Neural cell (in vitro differentiated cells): ENCODE measurements around the gene METTL6. TPM values are rescaled to one million over a fixed set of nuclear protein-coding genes. Genes with fewer than 3 reads are reported as not detected.

Source experiments
- H2AFZ ChIP-seq: fragments of 200-600, 300-800 bp; sonication (generic), shearing (Covaris generic); 2 replicates; pipeline ENCODE4 v1.6.0; 2014; ENCODE audit warnings: low read depth, mild to moderate bottlenecking, antibody characterized with exemption, low read length, moderate library complexity
- H3F3A ChIP-seq: fragments of 200-600 bp; shearing (Covaris generic); 2 replicates; pipeline ENCODE4 v1.6.1; 2016; ENCODE audit warnings: mild to moderate bottlenecking, moderate library complexity, mixed read lengths, antibody characterized with exemption, low read length; ENCODE audit not compliant: insufficient read depth, poor library complexity, severe bottlenecking
- H3K27ac ChIP-seq: fragments of 200-600, 300-800 bp; sonication (generic), shearing (Covaris generic); 2 replicates; pipeline ENCODE4 v1.5.1; 2014; ENCODE audit warnings: mild to moderate bottlenecking, low read length, moderate library complexity
- H3K27me3 ChIP-seq: fragments of 300-800, 200-600 bp; sonication (generic), shearing (Covaris generic); 2 replicates; pipeline ENCODE4 v1.6.0; 2014; ENCODE audit warnings: mild to moderate bottlenecking, low read depth, low read length, moderate library complexity; ENCODE audit not compliant: insufficient read depth
- H3K36me3 ChIP-seq: fragments of 300-800, 200-600 bp; sonication (generic), shearing (Covaris generic); 2 replicates; pipeline ENCODE4 v1.5.1; 2014; ENCODE audit warnings: mild to moderate bottlenecking, antibody characterized with exemption, low read length, moderate library complexity; ENCODE audit not compliant: insufficient read depth
- H3K4me2 ChIP-seq: fragments of 300-800, 200-600 bp; sonication (generic), shearing (Covaris generic); 2 replicates; pipeline ENCODE4 v1.6.0; 2014; ENCODE audit warnings: mild to moderate bottlenecking, low read length
- H3K4me3 ChIP-seq: fragments of 300-800, 200-600 bp; sonication (generic), shearing (Covaris generic); 2 replicates; pipeline ENCODE4 v1.5.1; 2014; ENCODE audit warnings: mild to moderate bottlenecking, low read length, moderate library complexity
- H3K79me2 ChIP-seq: fragments of 200-600 bp; shearing (Covaris generic); replicated peaks from 2 replicates; pipeline ENCODE4 v1.6.0; 2014; ENCODE audit warnings: mild to moderate bottlenecking, low read length, moderate library complexity; ENCODE audit not compliant: insufficient read depth
- H3K9ac ChIP-seq: fragments of 300-800, 200-600 bp; sonication (generic), shearing (Covaris generic); 2 replicates; pipeline ENCODE4 v1.6.1; 2016; ENCODE audit warnings: mild to moderate bottlenecking, low read length, mixed read lengths
- H3K9me2 ChIP-seq: fragments of 200-600 bp; shearing (Covaris generic); 2 replicates; pipeline ENCODE4 v1.6.1; 2016; ENCODE audit warnings: mild to moderate bottlenecking, low read length, mixed read lengths; ENCODE audit not compliant: insufficient read depth
- H3K9me3 ChIP-seq: fragments of 200-600, 300-800 bp; sonication (generic), shearing (Covaris generic); 2 replicates; pipeline ENCODE4 v1.6.1; 2016; ENCODE audit warnings: mild to moderate bottlenecking, mixed run types, low read length, moderate library complexity, mixed read lengths
- H4K20me1 ChIP-seq: fragments of 200-600 bp; shearing (Covaris generic); 2 replicates; pipeline ENCODE4 v1.6.1; 2016; ENCODE audit warnings: mild to moderate bottlenecking, mixed run types; ENCODE audit not compliant: insufficient read depth
- CTCF ChIP-seq: fragments of 450-650 bp; IDR thresholded peaks from 2 replicates; pipeline ENCODE4 v1.5.1; 2014; ENCODE audit warnings: antibody characterized with exemption, mild to moderate bottlenecking, moderate library complexity; ENCODE audit not compliant: poor library complexity, severe bottlenecking
- EP300 ChIP-seq: fragments of 450-650 bp; conservative IDR thresholded peaks from 2 replicates; pipeline ENCODE4 v1.6.1; 2014; ENCODE audit warnings: antibody characterized with exemption, mild to moderate bottlenecking, moderate library complexity; ENCODE audit not compliant: poor library complexity, severe bottlenecking
- EZH2 ChIP-seq: fragments of 200-600, 300-800 bp; shearing (Covaris generic), sonication (generic); IDR thresholded peaks from 2 replicates; pipeline ENCODE4 v1.6.1; 2014; ENCODE audit warnings: antibody characterized with exemption, low read length, borderline replicate concordance, mild to moderate bottlenecking; ENCODE audit not compliant: insufficient read depth, poor library complexity, severe bottlenecking
- MXI1 ChIP-seq: fragments of 450-650 bp; conservative IDR thresholded peaks from 2 replicates; pipeline ENCODE4 v1.6.1; 2014; ENCODE audit warnings: antibody characterized with exemption, mild to moderate bottlenecking; ENCODE audit not compliant: poor library complexity, severe bottlenecking
- POLR2AphosphoS5 ChIP-seq: IDR thresholded peaks from 2 replicates; pipeline ENCODE4 v1.6.1; 2012
- RAD21 ChIP-seq: fragments of 450-650 bp; conservative IDR thresholded peaks from 2 replicates; pipeline ENCODE4 v1.6.1; 2014; ENCODE audit warnings: antibody characterized with exemption, mild to moderate bottlenecking, moderate library complexity
- REST ChIP-seq: IDR thresholded peaks from 2 replicates; pipeline ENCODE4 v1.6.1; 2012; ENCODE audit warnings: borderline replicate concordance
- SMC3 ChIP-seq: fragments of 450-650 bp; conservative IDR thresholded peaks from 2 replicates; pipeline ENCODE4 v1.6.1; 2014; ENCODE audit warnings: antibody characterized with exemption, mild to moderate bottlenecking, moderate library complexity; ENCODE audit not compliant: poor library complexity
- TAF1 ChIP-seq: IDR thresholded peaks from 2 replicates; pipeline ENCODE4 v1.6.1; 2012; ENCODE audit warnings: low read depth
- polyA plus RNA-seq: library from polyadenylated mRNA; depleted of rRNA; stranded (reverse); fragments of >200 nt; gene quantifications from 2 replicates; pipeline ENCODE4 v1.2.3, GENCODE V29; 2014

Gene METTL6
- polyA plus RNA-seq, 1 donor from 2014 or later, result 60.8 TPM

GRCh38 chr3:15384510-15385237 lies 42.7 kb downstream of the METTL6 start:
- Histone ChIP-seq H4K20me1 (no peaks in the 10 kb centered on the region), H3K9me2 (no peaks in the 10 kb centered on the region), H3K36me3 (no peaks in the 10 kb centered on the region), H3K79me2 (no peaks in the 10 kb centered on the region), H3K4me3 (no peak overlapping the region), H2AFZ (no peak overlapping the region), H3K4me2 (no peak overlapping the region), H3K27ac (no peak overlapping the region), H3K9ac (no peak overlapping the region), H3F3A (no peaks in the 10 kb centered on the region), H3K27me3 (no peaks in the 10 kb centered on the region), H3K9me3 (no peaks in the 10 kb centered on the region)
- TF ChIP-seq EZH2, result no peak
- no peak for TF ChIP-seq EP300
- no peak for TF ChIP-seq POLR2AphosphoS5
- TF ChIP-seq REST, result no peak
- no peak for TF ChIP-seq RAD21
- no peak for TF ChIP-seq TAF1
- TF ChIP-seq SMC3, result no peak
- TF ChIP-seq MXI1, result no peak
- TF ChIP-seq CTCF, result no peak

GRCh38 chr3:15382405-15382923 lies 44.9 kb downstream of the METTL6 start:
- H3F3A ChIP-seq, result no peaks in the 10 kb centered on the region
- TF ChIP-seq SMC3 (no peak), CTCF (no peak), MXI1 (no peak), EZH2 (no peak), REST (no peak), EP300 (no peak), TAF1 (no peak), RAD21 (no peak), POLR2AphosphoS5 (no peak)

More at GRCh38 chr3:15382405-15382923, 44.9 kb downstream of the METTL6 start:
- H3K9me3 ChIP-seq, result no peaks in the 10 kb centered on the region
- H3K27ac ChIP-seq, result no peak overlapping the region
- no peaks in the 10 kb centered on the region for H3K79me2 ChIP-seq
- no peaks in the 10 kb centered on the region for H3K36me3 ChIP-seq
- no peak overlapping the region for H3K9ac ChIP-seq
- H3K4me2 ChIP-seq, result no peak overlapping the region
- no peaks in the 10 kb centered on the region for H3K9me2 ChIP-seq
- H3K4me3 ChIP-seq, result no peak overlapping the region
- H4K20me1 ChIP-seq, result no peaks in the 10 kb centered on the region
- H3K27me3 ChIP-seq, result no peaks in the 10 kb centered on the region
- no peak overlapping the region for H2AFZ ChIP-seq
